ENCODE data around the gene TTC12. TPM values are rescaled to one million over a fixed set of nuclear protein-coding genes. Genes with fewer than 3 reads are reported as not detected.

The TTC12 gene
- polyA plus RNA-seq, 1 of the 3 experiments (the other 2 are of a cell fraction) = 15.1 TPM

DNA sequence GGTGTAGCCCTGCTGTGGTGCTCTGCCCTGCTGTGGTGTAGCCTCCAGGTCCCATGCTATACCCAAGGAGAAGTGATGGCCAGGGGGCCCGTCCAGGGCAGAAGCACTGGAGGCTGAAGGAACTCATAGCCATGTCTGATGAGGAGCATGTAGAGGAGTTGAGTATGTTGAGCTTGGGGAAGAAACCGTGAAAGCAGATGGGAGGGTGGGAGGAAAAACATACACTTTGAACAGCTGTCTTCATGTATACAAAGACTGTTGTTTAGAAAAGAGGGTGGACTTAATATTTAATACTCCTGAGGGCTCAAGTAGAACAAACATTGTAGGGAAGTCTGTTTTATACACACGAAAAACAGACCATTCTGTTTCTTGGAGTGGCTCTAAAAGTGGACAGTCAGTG lies 26.6 kb upstream of the TTC12 start:
- H3K79me2 ChIP-seq (ENCODE audit: insufficient read depth) = no peaks in the 10 kb centered on the region
- no peak overlapping the region for H2AFZ ChIP-seq (ENCODE audit: low read depth)
- H3K9me2 ChIP-seq = no peaks in the 10 kb centered on the region
- TF ChIP-seq RFX5 (IDR thresholded peaks at IDR 0.05; ENCODE audit: low read length) (no peak), GATA2 (CRISPR knock-in tag; IDR thresholded peaks at IDR 0.05) (no peak)
- WGBS (ENCODE audit: low lambda C conversion rate) = 58% methylated on average over 3 of the region's 3 CpGs
- no peaks in the 10 kb centered on the region for H3F3A ChIP-seq (replicated peaks; ENCODE audit: insufficient read depth)
- no peak for DNase-seq
- H3K4me2 ChIP-seq = no peak overlapping the region
- H3K36me3 ChIP-seq (replicated peaks in 1 of 2; ENCODE audit: control insufficient read depth in 1 of 2, insufficient read depth in 2 of 2, low read length in 1 of 2) = no peaks in the 10 kb centered on the region
- H3K27ac ChIP-seq (ENCODE audit: low read depth in 2 of 2, low read length in 1 of 2) = no peak overlapping the region
- POLR2A ChIA-PET = no interaction called here
- CTCF ChIA-PET = interaction anchor here (4.0 kb wide), 1 partner anchor 173 kb away, joined by 44 read pairs; no protein-coding TSS in a partner anchor
- no peaks in the 10 kb centered on the region for H4K20me1 ChIP-seq (ENCODE audit: insufficient read depth)
- no peak overlapping the region for H3K9ac ChIP-seq
- H3K4me1 ChIP-seq (ENCODE audit: control insufficient read depth in 1 of 2, insufficient read depth in 2 of 2, low read depth in 1 of 2, low read length in 1 of 2) = peaks cover 0 to 8% of the 10 kb centered on the region in 2 experiments; a peak in 2 of 4 replicates
- no peaks in the 10 kb centered on the region for H3K27me3 ChIP-seq (ENCODE audit: insufficient read depth)
- H3K4me3 ChIP-seq (ENCODE audit: low read depth in 2 of 2, low read length in 1 of 2) = no peak overlapping the region
- H3K9me3 ChIP-seq = no peaks in the 10 kb centered on the region

DNA sequence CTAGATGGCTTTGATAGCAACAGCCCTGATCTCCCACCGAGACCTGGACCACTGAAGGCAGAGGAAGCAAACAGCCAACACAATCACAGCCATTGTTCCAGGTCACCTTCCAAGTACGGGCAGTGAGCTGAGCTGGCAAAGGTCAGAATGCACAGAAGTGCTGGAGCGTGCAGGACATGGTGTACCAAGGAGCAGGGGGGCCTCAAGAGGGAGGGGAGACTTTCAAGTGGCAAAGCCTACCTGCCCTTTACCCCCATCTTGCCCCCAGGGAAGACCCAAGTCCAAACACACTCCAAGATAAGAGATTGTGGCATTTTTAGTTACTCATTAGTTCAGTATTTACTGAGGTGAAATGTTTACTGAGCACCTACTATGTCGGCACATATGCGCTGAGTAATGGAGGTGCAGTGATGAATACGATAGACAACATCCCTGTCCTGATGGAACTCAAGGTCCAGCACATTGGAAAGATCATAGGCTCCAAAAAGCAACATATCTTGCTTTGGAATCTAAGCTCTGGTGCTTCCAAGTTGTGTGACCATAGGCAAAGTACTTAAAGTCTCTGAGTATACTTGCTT lies 26.0 kb upstream of the TTC12 start:
- ChIA-PET CTCF (interaction anchor here (1.1 to 4.0 kb wide), 24 partner anchors 10 to 1069 kb away, joined by 3 to 136 read pairs (median 8); no protein-coding TSS in a partner anchor), POLR2A (no interaction called here)
- Histone ChIP-seq H3K27me3 (ENCODE audit: insufficient read depth) (no peaks in the 10 kb centered on the region), H3K4me3 (ENCODE audit: low read depth in 2 of 2, low read length in 1 of 2) (no peak overlapping the region), H3F3A (replicated peaks; ENCODE audit: insufficient read depth) (no peaks in the 10 kb centered on the region), H3K4me1 (ENCODE audit: control insufficient read depth in 1 of 2, insufficient read depth in 2 of 2, low read depth in 1 of 2, low read length in 1 of 2) (peaks cover 0 to 8% of the 10 kb centered on the region in 2 experiments; a peak in 2 of 4 replicates), H3K4me2 (no peak overlapping the region), H4K20me1 (ENCODE audit: insufficient read depth) (no peaks in the 10 kb centered on the region), H3K36me3 (replicated peaks in 1 of 2; ENCODE audit: control insufficient read depth in 1 of 2, insufficient read depth in 2 of 2, low read length in 1 of 2) (no peaks in the 10 kb centered on the region), H3K79me2 (ENCODE audit: insufficient read depth) (no peaks in the 10 kb centered on the region), H3K9me3 (no peaks in the 10 kb centered on the region), H3K9me2 (no peaks in the 10 kb centered on the region), H3K27ac (ENCODE audit: low read depth in 2 of 2, low read length in 1 of 2) (no peak overlapping the region), H2AFZ (ENCODE audit: low read depth) (no peak overlapping the region), H3K9ac (no peak overlapping the region)
- 83% methylated on average over 5 of the region's 6 CpGs for WGBS (ENCODE audit: low lambda C conversion rate)
- DNase-seq = no peak
- TF ChIP-seq GABPA (IDR thresholded peaks at IDR 0.05; ENCODE audit: low read depth) (no peak), FOXM1 (IDR thresholded peaks at IDR 0.05; ENCODE audit: low read depth) (no peak), RCOR1 (IDR thresholded peaks at IDR 0.05; ENCODE audit: low read length) (no peak), TEAD4 (IDR thresholded peaks at IDR 0.05; ENCODE audit: borderline replicate concordance, insufficient read depth) (no peak), RXRA (IDR thresholded peaks at IDR 0.05; ENCODE audit: borderline replicate concordance, low read depth) (no peak), RAD21 (IDR thresholded peaks at IDR 0.05; ENCODE audit: low read length) (no peak), ELF1 (IDR thresholded peaks at IDR 0.05) (no peak)
- TF ChIP-seq, protein P1, sequence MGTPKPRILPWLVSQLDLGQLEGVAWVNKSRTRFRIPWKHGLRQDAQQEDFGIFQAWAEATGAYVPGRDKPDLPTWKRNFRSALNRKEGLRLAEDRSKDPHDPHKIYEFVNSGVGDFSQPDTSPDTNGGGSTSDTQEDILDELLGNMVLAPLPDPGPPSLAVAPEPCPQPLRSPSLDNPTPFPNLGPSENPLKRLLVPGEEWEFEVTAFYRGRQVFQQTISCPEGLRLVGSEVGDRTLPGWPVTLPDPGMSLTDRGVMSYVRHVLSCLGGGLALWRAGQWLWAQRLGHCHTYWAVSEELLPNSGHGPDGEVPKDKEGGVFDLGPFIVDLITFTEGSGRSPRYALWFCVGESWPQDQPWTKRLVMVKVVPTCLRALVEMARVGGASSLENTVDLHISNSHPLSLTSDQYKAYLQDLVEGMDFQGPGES (IDR thresholded peaks at IDR 0.05; ENCODE audit: low read depth, low read length) = no peak
- TF ChIP-seq, protein P2, sequence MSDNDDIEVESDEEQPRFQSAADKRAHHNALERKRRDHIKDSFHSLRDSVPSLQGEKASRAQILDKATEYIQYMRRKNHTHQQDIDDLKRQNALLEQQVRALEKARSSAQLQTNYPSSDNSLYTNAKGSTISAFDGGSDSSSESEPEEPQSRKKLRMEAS (IDR thresholded peaks at IDR 0.05; ENCODE audit: low read depth) = no peak
- TF ChIP-seq, protein P3, sequence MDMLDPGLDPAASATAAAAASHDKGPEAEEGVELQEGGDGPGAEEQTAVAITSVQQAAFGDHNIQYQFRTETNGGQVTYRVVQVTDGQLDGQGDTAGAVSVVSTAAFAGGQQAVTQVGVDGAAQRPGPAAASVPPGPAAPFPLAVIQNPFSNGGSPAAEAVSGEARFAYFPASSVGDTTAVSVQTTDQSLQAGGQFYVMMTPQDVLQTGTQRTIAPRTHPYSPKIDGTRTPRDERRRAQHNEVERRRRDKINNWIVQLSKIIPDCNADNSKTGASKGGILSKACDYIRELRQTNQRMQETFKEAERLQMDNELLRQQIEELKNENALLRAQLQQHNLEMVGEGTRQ (IDR thresholded peaks at IDR 0.05; ENCODE audit: borderline replicate concordance, low read depth, low read length) = no peak
